ENCODE data around the gene PELI1.

DNA sequence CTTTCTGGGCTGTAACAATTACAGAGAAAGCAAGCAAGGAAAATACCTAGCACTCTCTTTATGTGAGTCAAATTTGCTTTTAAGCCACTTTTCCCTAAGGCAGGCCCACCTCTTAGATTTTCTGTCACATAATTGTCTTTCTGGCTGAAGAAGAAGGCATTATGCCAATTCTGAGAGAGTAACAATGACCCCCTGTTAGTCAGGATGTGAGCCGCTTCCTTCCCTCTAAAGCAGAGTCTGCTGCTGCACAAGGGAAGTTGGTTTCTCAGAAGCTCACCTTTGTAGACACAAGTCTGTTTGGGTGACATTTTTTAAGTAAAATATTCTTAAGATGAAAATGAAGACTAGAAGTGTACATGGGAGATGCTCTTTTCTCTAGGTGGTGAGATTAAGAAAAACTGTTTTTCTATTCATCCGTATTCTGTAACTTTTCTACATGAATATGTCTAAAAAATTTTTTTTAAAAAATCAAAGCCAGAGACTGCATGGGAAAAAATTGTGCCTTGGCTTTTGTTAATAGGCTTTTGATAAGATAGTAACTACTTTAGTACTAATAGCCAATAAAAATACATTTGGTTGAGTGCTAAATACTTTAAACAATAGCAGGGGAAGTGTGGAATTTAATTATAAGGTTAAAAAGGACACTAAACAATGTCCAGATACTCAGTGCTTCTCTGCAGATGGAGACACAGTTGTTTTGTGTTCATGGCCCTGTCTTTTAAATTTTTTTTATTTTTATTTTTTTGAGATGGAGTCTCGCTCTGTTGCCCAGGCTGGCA lies 91.6 kb downstream of the PELI1 start:
- TF ChIP-seq POLR2A (IDR thresholded peaks at IDR 0.05) = no peak
- TF ChIP-seq, protein P1, sequence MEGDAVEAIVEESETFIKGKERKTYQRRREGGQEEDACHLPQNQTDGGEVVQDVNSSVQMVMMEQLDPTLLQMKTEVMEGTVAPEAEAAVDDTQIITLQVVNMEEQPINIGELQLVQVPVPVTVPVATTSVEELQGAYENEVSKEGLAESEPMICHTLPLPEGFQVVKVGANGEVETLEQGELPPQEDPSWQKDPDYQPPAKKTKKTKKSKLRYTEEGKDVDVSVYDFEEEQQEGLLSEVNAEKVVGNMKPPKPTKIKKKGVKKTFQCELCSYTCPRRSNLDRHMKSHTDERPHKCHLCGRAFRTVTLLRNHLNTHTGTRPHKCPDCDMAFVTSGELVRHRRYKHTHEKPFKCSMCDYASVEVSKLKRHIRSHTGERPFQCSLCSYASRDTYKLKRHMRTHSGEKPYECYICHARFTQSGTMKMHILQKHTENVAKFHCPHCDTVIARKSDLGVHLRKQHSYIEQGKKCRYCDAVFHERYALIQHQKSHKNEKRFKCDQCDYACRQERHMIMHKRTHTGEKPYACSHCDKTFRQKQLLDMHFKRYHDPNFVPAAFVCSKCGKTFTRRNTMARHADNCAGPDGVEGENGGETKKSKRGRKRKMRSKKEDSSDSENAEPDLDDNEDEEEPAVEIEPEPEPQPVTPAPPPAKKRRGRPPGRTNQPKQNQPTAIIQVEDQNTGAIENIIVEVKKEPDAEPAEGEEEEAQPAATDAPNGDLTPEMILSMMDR (IDR thresholded peaks at IDR 0.05) = no peak
